A549 treated with dexamethasone at 1 μM for 4 hours (cell line): ENCODE measurements around the gene EMC10. TPM values are rescaled to one million over a fixed set of nuclear protein-coding genes. Genes with fewer than 3 reads are reported as not detected.

Source experiments
- total RNA-seq: library from RNA; stranded (reverse); fragments of 200-300 nt; extraction: Qiagen RNA extraction; gene quantifications from 5 replicates; pipeline ENCODE4 v1.2.3, GENCODE V29; 2022

The EMC10 gene
- total RNA-seq, result 109 to 144 TPM (median 140 TPM) in 5 replicates

DNA sequence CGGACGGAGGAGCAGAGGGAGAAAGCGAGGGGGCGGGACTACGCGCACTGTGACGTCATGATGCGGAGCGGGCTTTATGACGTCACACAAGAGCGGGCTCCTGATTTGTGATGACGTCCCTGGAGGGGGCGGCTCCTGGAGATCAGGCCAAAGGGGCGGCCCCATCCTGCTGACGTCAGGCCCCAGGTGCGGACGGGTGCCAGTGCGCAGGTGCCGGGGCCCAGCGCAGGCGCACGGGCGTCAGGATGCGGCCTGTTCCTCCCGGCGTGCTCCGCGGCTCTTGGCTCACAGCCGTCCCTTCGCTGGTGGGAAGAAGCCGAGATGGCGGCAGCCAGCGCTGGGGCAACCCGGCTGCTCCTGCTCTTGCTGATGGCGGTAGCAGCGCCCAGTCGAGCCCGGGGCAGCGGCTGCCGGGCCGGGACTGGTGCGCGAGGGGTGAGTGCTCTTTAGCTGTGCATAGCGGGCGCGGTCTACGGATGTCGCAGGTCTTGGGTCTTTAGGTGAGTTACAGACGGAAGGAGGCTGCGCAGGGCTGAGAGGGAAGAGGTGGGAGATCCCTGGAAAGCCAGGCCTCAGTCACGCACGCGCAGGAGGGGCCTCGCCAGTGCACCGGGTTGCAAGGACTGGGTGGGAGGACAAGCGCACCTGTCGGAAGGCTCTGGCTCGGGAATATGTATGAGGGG lies at the start of gene EMC10, which contains the start of gene GARIN5A:
Gene EMC10, plus strand, starts transcription at position 284 of the 683 bp plus-strand sequence. Its CDS starts 38 bp downstream, at position 322.
Gene GARIN5A, minus strand, starts transcription at position 625 of the 683 bp plus-strand sequence. Its CDS starts 460 bp downstream, at position 165.

GRCh38 chr19:50432221-50433028 lies 43.9 kb upstream of the EMC10 start, which contains the start of gene MYBPC2:
MYBPC2 (plus strand) TSS chr19:50432892; CDS start chr19:50432954, 62 bp downstream.

DNA sequence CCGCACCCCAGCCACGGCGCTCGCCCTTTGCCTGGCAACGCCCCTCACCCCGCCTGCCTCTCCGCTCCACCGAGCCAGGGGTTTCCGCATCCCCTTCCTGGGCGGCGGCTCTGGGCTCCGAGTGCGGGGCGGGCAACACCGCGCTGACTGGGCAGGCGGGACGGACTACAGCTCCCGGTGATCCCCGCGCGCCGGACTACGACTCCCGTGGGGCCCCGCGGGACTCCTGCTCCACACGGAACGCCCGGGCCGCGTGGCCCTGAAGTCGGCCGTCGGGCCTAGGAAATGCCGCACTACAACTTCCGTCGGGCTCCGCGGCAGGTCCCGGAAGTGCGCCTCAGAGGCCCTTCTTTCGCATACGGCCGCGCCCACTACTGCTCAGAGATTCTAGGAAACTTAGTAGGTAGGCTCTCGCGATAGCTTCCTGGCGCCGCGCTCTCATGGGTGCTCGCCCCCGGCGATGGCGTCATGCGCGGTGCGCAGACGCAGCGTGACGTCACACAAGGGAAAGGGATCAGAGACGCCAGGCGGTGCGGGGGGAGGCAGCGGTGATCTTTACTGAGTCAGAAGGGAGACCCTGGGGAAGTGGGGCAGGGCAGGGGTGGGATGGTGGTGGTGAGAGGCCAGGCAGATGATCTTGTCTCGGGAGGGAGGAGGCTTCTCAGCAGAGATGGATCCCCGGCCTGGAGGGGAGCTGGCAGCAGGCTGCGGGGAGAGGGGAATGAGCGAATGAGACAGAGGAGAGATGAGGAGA lies 34.9 kb downstream of the EMC10 start, which contains the start of gene JOSD2:
Gene JOSD2, minus strand, starts transcription at position 123 of the 754 bp plus-strand sequence. CDS start 760 bp downstream, outside the sequence.

DNA sequence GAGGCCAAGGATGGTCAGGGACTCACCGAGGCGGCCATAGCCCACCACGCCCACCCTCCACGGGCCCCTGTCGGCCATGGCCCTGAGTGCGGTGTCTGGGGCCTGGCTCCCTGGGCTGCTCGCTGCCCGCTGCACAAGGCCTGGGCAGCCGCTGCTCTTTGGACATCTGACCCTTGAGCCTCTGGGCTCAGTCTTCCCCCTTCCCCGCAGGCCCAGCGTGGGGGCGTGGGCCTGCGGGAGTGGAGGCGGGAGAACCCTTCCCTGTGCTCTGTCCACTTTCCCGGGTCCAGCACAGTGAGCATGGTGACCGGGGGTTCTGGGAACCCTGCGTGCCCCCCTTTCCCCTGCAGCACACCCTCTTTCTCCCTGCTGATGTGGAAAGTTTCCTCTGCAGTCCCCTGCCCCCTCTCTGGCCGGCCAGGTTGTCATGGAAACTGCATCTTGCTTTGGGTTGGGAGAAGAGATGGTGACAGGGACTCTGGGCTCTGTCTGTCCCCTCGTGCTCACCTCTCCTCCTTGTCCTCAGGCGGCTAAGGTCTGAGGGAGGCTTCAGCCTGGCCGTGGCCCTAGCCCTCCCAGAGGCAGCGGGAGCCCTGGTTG lies 37.5 kb downstream of the EMC10 start, which contains the start of gene ASPDH:
Gene ASPDH, minus strand, starts transcription at position 168 of the 600 bp plus-strand sequence. Its CDS starts 90 bp downstream, at position 78.

Other genes with a start within 250 kb of the EMC10 start
- 0.98 to 1.7 TPM (median 1.7 TPM) in 5 replicates for gene KCNC3, start 147.1 kb upstream of the EMC10 start, total RNA-seq
- 0.32 to 1.1 TPM (median 0.84 TPM) in 5 replicates for gene NAPSA, start 110.9 kb upstream of the EMC10 start, total RNA-seq
- 55.3 to 72.9 TPM (median 70.2 TPM) in 5 replicates for gene NR1H2, start 100.0 kb upstream of the EMC10 start, total RNA-seq
- 44.4 to 82.0 TPM (median 73.4 TPM) in 5 replicates for gene POLD1, start 92.2 kb upstream of the EMC10 start, total RNA-seq
- 0.12 to 0.46 TPM (median 0.18 TPM) in 5 replicates for gene SPIB, start 57.6 kb upstream of the EMC10 start, total RNA-seq
- not detected in 5 replicates for gene MYBPC2, start 43.6 kb upstream of the EMC10 start, total RNA-seq
- gene GARIN5A, start 341 bp downstream of the EMC10 start, total RNA-seq, result 1.6 to 1.9 TPM (median 1.8 TPM) in 5 replicates
- 60.1 to 72.6 TPM (median 68.8 TPM) in 5 replicates for gene JOSD2, start 34.7 kb downstream of the EMC10 start, total RNA-seq
- not detected in 5 replicates for gene ASPDH, start 37.4 kb downstream of the EMC10 start, total RNA-seq
- gene LRRC4B, start 91.9 kb downstream of the EMC10 start, total RNA-seq, result 0.33 to 0.63 TPM (median 0.54 TPM) in 5 replicates
- gene SYT3, start 163.4 kb downstream of the EMC10 start, total RNA-seq, result 0.36 to 0.63 TPM (median 0.59 TPM) in 5 replicates
- 5.2 to 7.6 TPM (median 6.2 TPM) in 5 replicates for gene C19orf81, start 172.9 kb downstream of the EMC10 start, total RNA-seq
- 0.09 to 0.27 TPM (median 0.22 TPM) in 5 replicates for gene SHANK1, start 243.3 kb downstream of the EMC10 start, total RNA-seq
- 6.3 to 10.3 TPM (median 9.4 TPM) in 5 replicates for gene CLEC11A, start 246.9 kb downstream of the EMC10 start, total RNA-seq